SK-N-SH treated with all-trans-retinoic acid at 6 μM for 48 hours (cell line): ENCODE measurements around the gene LZTR1.

Experiments used
- ATAC-seq: fragments of 200-7000 bp; cut with Tn5 transposase; 3 replicates; pipeline ENCODE4 v1.9.1; 2020; ENCODE audit warnings: mild to moderate bottlenecking, moderate library complexity
- ARNTL ChIP-seq: fragments of 450-650 bp; formaldehyde crosslinking; IDR thresholded peaks from 2 replicates; pipeline ENCODE4 v1.5.0; 2020; ENCODE audit warnings: low read depth, mild to moderate bottlenecking, moderate library complexity, borderline replicate concordance
- BACH2 ChIP-seq: fragments of 250-450 bp; sonication (Bioruptor Pico); IDR thresholded peaks from 2 replicates; pipeline ENCODE4 v1.9.0; 2021; ENCODE audit warnings: mild to moderate bottlenecking, borderline replicate concordance
- CSDC2 ChIP-seq: fragments of 250-450 bp; sonication (Bioruptor Pico); IDR thresholded peaks from 2 replicates; pipeline ENCODE4 v1.5.0; 2020; ENCODE audit warnings: mild to moderate bottlenecking, moderate library complexity
- CSRNP3 ChIP-seq: fragments of 250-450 bp; sonication (Bioruptor Pico); IDR thresholded peaks from 2 replicates; pipeline ENCODE4 v1.5.1; 2021; ENCODE audit warnings: mild to moderate bottlenecking, moderate library complexity
- ESRRG ChIP-seq: fragments of 250-450 bp; sonication (Bioruptor Pico); IDR thresholded peaks from 2 replicates; pipeline ENCODE4 v1.6.1; 2021; ENCODE audit warnings: mild to moderate bottlenecking
- GLIS3 ChIP-seq: fragments of 250-450 bp; sonication (Bioruptor Pico); IDR thresholded peaks from 2 replicates; pipeline ENCODE4 v1.5.0; 2020; ENCODE audit warnings: mild to moderate bottlenecking, moderate library complexity
- ISL1 ChIP-seq: fragments of 250-450 bp; sonication (Bioruptor Pico); IDR thresholded peaks from 2 replicates; pipeline ENCODE4 v2.1.2; 2022; ENCODE audit warnings: mild to moderate bottlenecking, moderate library complexity
- OSR1 ChIP-seq: fragments of 250-450 bp; sonication (Bioruptor Pico); IDR thresholded peaks from 2 replicates; pipeline ENCODE4 v1.8.0; 2022; ENCODE audit warnings: moderate library complexity, mild to moderate bottlenecking, inconsistent platforms
- PPARA ChIP-seq: fragments of 250-450 bp; sonication (Bioruptor Pico); IDR thresholded peaks from 2 replicates; pipeline ENCODE4 v1.5.0; 2020; ENCODE audit warnings: mild to moderate bottlenecking, borderline replicate concordance
- RARB ChIP-seq: fragments of 250-450 bp; sonication (Bioruptor Pico); IDR thresholded peaks from 2 replicates; pipeline ENCODE4 v1.8.0; 2021; ENCODE audit warnings: mild to moderate bottlenecking, moderate library complexity
- SNAI2 ChIP-seq: fragments of 250-450 bp; sonication (Bioruptor Pico); IDR thresholded peaks from 2 replicates; pipeline ENCODE4 v1.5.0; 2020; ENCODE audit warnings: mild to moderate bottlenecking, moderate library complexity
- TCF4 ChIP-seq: fragments of 250-450 bp; sonication (Bioruptor Pico); IDR thresholded peaks from 2 replicates; pipeline ENCODE4 v1.8.0; 2021; ENCODE audit warnings: mild to moderate bottlenecking, moderate library complexity, borderline replicate concordance
- TOX ChIP-seq: fragments of 250-450 bp; sonication (Bioruptor Pico); IDR thresholded peaks from 2 replicates; pipeline ENCODE4 v1.8.0; 2021; ENCODE audit warnings: mild to moderate bottlenecking, moderate library complexity, borderline replicate concordance
- TSHZ2 ChIP-seq: fragments of 250-450 bp; sonication (Bioruptor Pico); IDR thresholded peaks from 2 replicates; pipeline ENCODE4 v1.5.0; 2020; ENCODE audit warnings: mild to moderate bottlenecking, moderate library complexity
- ZFP3 ChIP-seq: fragments of 250-450 bp; sonication (Bioruptor Pico); IDR thresholded peaks from 2 replicates; pipeline ENCODE4 v1.5.0; 2020; ENCODE audit warnings: mild to moderate bottlenecking, moderate library complexity
- ZFP30 ChIP-seq: fragments of 450-650 bp; formaldehyde crosslinking; IDR thresholded peaks from 2 replicates; pipeline ENCODE4 v1.5.0; 2022; ENCODE audit warnings: mild to moderate bottlenecking, moderate library complexity
- ZNF565 ChIP-seq: fragments of 450-650 bp; formaldehyde crosslinking; conservative IDR thresholded peaks from 2 replicates; pipeline ENCODE4 v1.5.0; 2020; ENCODE audit warnings: low read depth, mild to moderate bottlenecking, moderate library complexity
- ZNF70 ChIP-seq: fragments of 450-650 bp; formaldehyde crosslinking; IDR thresholded peaks from 2 replicates; pipeline ENCODE4 v1.5.0; 2020; ENCODE audit warnings: mild to moderate bottlenecking, moderate library complexity
- ZNF8 ChIP-seq: fragments of 450-650 bp; formaldehyde crosslinking; IDR thresholded peaks from 2 replicates; pipeline ENCODE4 v1.5.0; 2020; ENCODE audit warnings: mild to moderate bottlenecking, moderate library complexity
- TF ChIP-seq, protein P1 (sequence below): fragments of 250-450 bp; sonication (Bioruptor Pico); IDR thresholded peaks from 2 replicates; pipeline ENCODE4 v1.8.0; 2021; ENCODE audit warnings: low read depth, mild to moderate bottlenecking, moderate library complexity, borderline replicate concordance
- TF ChIP-seq, protein P2 (sequence below): fragments of 250-450 bp; sonication (Bioruptor Pico); IDR thresholded peaks from 2 replicates; pipeline ENCODE4 v1.5.1; 2020; ENCODE audit warnings: low read depth, mild to moderate bottlenecking, moderate library complexity
- TF ChIP-seq, protein P3 (sequence below): fragments of 250-450 bp; sonication (Bioruptor Pico); IDR thresholded peaks from 2 replicates; pipeline ENCODE4 v1.8.0; 2020; ENCODE audit warnings: mild to moderate bottlenecking, moderate library complexity, borderline replicate concordance

LZTR1 gene

DNA sequence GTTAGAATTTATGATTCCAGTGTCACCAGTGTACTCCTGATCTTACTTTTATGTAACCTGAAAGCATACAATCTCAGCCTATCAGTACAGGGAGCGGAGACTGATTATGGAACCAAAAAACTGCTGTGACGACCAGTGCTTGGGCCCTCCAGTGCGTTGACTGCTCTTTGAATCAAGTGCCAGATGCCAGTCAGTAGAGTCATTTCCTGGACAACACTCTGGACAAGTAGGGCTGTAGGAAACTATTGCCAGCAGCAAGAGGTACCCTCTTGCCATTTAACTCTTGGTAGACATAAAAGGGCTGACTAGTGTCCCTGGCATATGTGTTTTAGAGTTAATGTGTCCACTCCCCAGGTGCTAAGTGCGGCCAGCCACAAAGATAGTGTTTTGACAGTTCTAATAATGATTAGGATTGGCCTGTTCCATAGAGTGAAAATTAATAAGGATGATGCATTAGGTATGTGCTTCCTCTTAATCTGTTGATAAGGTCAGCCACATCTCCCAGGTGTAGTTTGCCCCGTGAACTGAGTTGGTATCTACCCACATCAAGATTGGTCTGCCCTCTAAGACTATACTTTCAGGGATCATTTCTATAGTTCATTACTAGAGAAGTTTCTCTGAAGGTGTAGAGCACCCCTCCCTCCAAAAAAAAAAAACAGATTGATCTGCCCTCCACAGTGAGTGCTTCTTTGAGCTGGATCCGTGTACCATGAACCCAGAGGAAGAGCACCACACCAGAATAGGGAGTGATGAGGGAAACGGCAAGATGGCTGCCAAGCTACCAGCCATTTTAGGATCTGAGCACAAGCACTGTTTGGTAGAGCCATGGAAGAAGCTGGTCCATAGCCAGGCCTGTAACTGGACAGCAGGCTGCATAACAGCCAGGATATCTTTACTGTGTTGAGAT lies 35.8 kb upstream of the LZTR1 start:
- TF ChIP-seq TOX (CRISPR knock-in tag) (no peak), CSDC2 (CRISPR knock-in tag) (no peak), ZFP30 (CRISPR knock-in tag) (no peak), ZFP3 (CRISPR knock-in tag) (no peak), CSRNP3 (CRISPR knock-in tag) (no peak), GLIS3 (CRISPR knock-in tag) (no peak), TCF4 (no peak), RARB (CRISPR knock-in tag) (no peak), ISL1 (CRISPR knock-in tag) (no peak), OSR1 (no peak)
- TF ChIP-seq, protein P1, sequence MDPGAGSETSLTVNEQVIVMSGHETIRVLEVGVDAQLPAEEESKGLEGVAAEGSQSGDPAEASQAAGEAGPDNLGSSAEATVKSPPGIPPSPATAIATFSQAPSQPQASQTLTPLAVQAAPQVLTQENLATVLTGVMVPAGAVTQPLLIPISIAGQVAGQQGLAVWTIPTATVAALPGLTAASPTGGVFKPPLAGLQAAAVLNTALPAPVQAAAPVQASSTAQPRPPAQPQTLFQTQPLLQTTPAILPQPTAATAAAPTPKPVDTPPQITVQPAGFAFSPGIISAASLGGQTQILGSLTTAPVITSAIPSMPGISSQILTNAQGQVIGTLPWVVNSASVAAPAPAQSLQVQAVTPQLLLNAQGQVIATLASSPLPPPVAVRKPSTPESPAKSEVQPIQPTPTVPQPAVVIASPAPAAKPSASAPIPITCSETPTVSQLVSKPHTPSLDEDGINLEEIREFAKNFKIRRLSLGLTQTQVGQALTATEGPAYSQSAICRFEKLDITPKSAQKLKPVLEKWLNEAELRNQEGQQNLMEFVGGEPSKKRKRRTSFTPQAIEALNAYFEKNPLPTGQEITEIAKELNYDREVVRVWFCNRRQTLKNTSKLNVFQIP (CRISPR knock-in tag), result no peak
- ATAC-seq, result peak; percentile 71

GRCh38 chr22:20946991-20947390 lies 35.1 kb upstream of the LZTR1 start:
- ATAC-seq, result no peak
- TF ChIP-seq BACH2 (CRISPR knock-in tag) (no peak), ESRRG (CRISPR knock-in tag) (no peak), ZNF565 (CRISPR knock-in tag) (no peak)
- TF ChIP-seq, protein P2, sequence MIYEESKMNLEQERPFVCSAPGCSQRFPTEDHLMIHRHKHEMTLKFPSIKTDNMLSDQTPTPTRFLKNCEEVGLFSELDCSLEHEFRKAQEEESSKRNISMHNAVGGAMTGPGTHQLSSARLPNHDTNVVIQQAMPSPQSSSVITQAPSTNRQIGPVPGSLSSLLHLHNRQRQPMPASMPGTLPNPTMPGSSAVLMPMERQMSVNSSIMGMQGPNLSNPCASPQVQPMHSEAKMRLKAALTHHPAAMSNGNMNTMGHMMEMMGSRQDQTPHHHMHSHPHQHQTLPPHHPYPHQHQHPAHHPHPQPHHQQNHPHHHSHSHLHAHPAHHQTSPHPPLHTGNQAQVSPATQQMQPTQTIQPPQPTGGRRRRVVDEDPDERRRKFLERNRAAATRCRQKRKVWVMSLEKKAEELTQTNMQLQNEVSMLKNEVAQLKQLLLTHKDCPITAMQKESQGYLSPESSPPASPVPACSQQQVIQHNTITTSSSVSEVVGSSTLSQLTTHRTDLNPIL (CRISPR knock-in tag), result no peak

DNA sequence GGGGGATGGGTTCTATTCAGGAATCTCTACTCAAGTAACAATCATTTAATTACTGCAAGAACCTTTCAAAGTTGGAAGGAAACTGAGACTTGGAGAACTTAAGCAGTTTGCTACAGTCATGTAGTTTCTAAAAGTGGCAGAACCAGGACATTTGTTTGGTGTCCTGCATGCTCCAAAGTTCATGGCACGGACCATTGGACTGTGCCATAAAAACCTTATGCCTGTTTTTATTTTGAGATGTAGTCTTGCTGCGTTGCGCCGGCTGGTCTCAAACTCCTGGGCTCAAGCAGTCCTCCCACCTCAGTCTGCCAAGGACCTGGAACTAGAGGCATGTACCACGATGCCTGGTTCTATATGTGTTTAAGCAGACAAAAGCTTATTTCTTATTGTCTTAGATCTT lies 33.6 kb upstream of the LZTR1 start:
- no peak for TF ChIP-seq ZFP30 (CRISPR knock-in tag)
- TF ChIP-seq BACH2 (CRISPR knock-in tag), result no peak
- no peak for TF ChIP-seq ESRRG (CRISPR knock-in tag)
- no peak for TF ChIP-seq ZFP3 (CRISPR knock-in tag)
- no peak for TF ChIP-seq TSHZ2
- no peak for TF ChIP-seq RARB (CRISPR knock-in tag)
- no peak for TF ChIP-seq TOX (CRISPR knock-in tag)
- TF ChIP-seq ZNF8 (CRISPR knock-in tag), result no peak
- TF ChIP-seq, protein P2 (CRISPR knock-in tag), result no peak
- no peak for TF ChIP-seq ZNF565 (CRISPR knock-in tag)
- TF ChIP-seq PPARA, result no peak
- no peak for TF ChIP-seq CSDC2 (CRISPR knock-in tag)
- TF ChIP-seq, protein P1 (CRISPR knock-in tag), result no peak
- TF ChIP-seq ISL1 (CRISPR knock-in tag), result no peak
- no peak for TF ChIP-seq ARNTL (CRISPR knock-in tag)
- TF ChIP-seq, protein P3, sequence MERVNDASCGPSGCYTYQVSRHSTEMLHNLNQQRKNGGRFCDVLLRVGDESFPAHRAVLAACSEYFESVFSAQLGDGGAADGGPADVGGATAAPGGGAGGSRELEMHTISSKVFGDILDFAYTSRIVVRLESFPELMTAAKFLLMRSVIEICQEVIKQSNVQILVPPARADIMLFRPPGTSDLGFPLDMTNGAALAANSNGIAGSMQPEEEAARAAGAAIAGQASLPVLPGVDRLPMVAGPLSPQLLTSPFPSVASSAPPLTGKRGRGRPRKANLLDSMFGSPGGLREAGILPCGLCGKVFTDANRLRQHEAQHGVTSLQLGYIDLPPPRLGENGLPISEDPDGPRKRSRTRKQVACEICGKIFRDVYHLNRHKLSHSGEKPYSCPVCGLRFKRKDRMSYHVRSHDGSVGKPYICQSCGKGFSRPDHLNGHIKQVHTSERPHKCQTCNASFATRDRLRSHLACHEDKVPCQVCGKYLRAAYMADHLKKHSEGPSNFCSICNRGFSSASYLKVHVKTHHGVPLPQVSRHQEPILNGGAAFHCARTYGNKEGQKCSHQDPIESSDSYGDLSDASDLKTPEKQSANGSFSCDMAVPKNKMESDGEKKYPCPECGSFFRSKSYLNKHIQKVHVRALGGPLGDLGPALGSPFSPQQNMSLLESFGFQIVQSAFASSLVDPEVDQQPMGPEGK, result no peak
- TF ChIP-seq SNAI2 (CRISPR knock-in tag), result no peak
- TF ChIP-seq ZNF70, result no peak
- no peak for ATAC-seq
